GM21447 (cell line): ENCODE measurements around the gene DOCK1.

Experiments used
- ATAC-seq: cut with Tn5 transposase; IDR thresholded peaks from one replicate; pipeline ENCODE4 v1.9.1; 2021; ENCODE audit not compliant: unreplicated experiment

Gene DOCK1

GRCh38 chr10:127198721-127199120 is 293.5 kb downstream of the DOCK1 start:
- no peak for ATAC-seq

- no peak for ATAC-seq
Observed at GRCh38 chr10:127200646-127201045, 295.4 kb downstream of the DOCK1 start.

- ATAC-seq, result no peak
Observed at GRCh38 chr10:127203067-127203466, 297.8 kb downstream of the DOCK1 start.

- ATAC-seq, result no peak
Observed at GRCh38 chr10:127207081-127207480, 301.9 kb downstream of the DOCK1 start.

GRCh38 chr10:127210936-127211466 is 305.8 kb downstream of the DOCK1 start:
- no peak for ATAC-seq

- no peak for ATAC-seq
Observed at GRCh38 chr10:127215866-127216265, 310.6 kb downstream of the DOCK1 start.

- no peak for ATAC-seq
Observed at GRCh38 chr10:127216274-127216673, 311.0 kb downstream of the DOCK1 start.

- ATAC-seq, result no peak
Observed at GRCh38 chr10:127216786-127217185, 311.6 kb downstream of the DOCK1 start.

GRCh38 chr10:127218658-127219057 is 313.4 kb downstream of the DOCK1 start:
- ATAC-seq, result no peak

- no peak for ATAC-seq
Observed at GRCh38 chr10:127221281-127221680, 316.1 kb downstream of the DOCK1 start.

GRCh38 chr10:127227027-127227426 is 321.8 kb downstream of the DOCK1 start:
- no peak for ATAC-seq

- no peak for ATAC-seq
Observed at GRCh38 chr10:127227663-127228062, 322.4 kb downstream of the DOCK1 start.

- ATAC-seq, result no peak
Observed at GRCh38 chr10:127228195-127228787, 323.1 kb downstream of the DOCK1 start.

GRCh38 chr10:127234306-127234800 is 329.1 kb downstream of the DOCK1 start:
- ATAC-seq, result no peak

GRCh38 chr10:127236266-127236665 is 331.0 kb downstream of the DOCK1 start:
- no peak for ATAC-seq

GRCh38 chr10:127242914-127243313 is 337.7 kb downstream of the DOCK1 start:
- ATAC-seq, result no peak

GRCh38 chr10:127243490-127244272 is 338.5 kb downstream of the DOCK1 start:
- ATAC-seq, result no peak

GRCh38 chr10:127245456-127245855 is 340.2 kb downstream of the DOCK1 start:
- ATAC-seq, result no peak

- ATAC-seq, result no peak
Observed at GRCh38 chr10:127250031-127250430, 344.8 kb downstream of the DOCK1 start.

- ATAC-seq, result no peak
Observed at GRCh38 chr10:127252818-127253217, 347.6 kb downstream of the DOCK1 start.

GRCh38 chr10:127254276-127254675 is 349.0 kb downstream of the DOCK1 start:
- ATAC-seq, result no peak

GRCh38 chr10:127257395-127257794 is 352.2 kb downstream of the DOCK1 start:
- no peak for ATAC-seq
